HepG2 (cell line): ENCODE data around the gene ZSCAN21. TPM values are rescaled to one million over a fixed set of nuclear protein-coding genes. Genes with fewer than 3 reads are reported as not detected.

Source experiments
- ARNTL ChIP-seq: sonication (generic); formaldehyde crosslinking; IDR thresholded peaks from 2 replicates; pipeline ENCODE4 v1.4.0; 2020; ENCODE audit warnings: mild to moderate bottlenecking, missing genetic modification reagents
- BRD4 ChIP-seq: sonication (generic); formaldehyde crosslinking; IDR thresholded peaks from 2 replicates; pipeline ENCODE4 v1.4.0; 2020; ENCODE audit warnings: missing genetic modification reagents
- CREM ChIP-seq, 2 experiments: sonication (generic) in 1 of 2; formaldehyde crosslinking in 1 of 2; IDR thresholded peaks; 2 replicates each; pipeline versions ENCODE4 v1.4.0 to v1.6.1; 2016 to 2020; ENCODE audit warnings: antibody characterized with exemption in 1 of 2, mild to moderate bottlenecking in 1 of 2, missing genetic modification reagents in 1 of 2
- HDAC1 ChIP-seq: sonication (generic); formaldehyde crosslinking; IDR thresholded peaks from 2 replicates; pipeline ENCODE4 v1.5.1; 2020; ENCODE audit warnings: mild to moderate bottlenecking, missing genetic modification reagents
- HMGXB3 ChIP-seq: sonication (generic); formaldehyde crosslinking; IDR thresholded peaks from 2 replicates; pipeline ENCODE4 v1.4.0; 2020; ENCODE audit warnings: missing genetic modification reagents, borderline replicate concordance
- ISL2 ChIP-seq: sonication (generic); formaldehyde crosslinking; IDR thresholded peaks from 2 replicates; pipeline ENCODE4 v1.5.0; 2020; ENCODE audit warnings: missing genetic modification reagents
- MATR3 ChIP-seq: sonication (generic); formaldehyde crosslinking; IDR thresholded peaks from 2 replicates; pipeline ENCODE4 v1.4.0; 2020; ENCODE audit warnings: missing genetic modification reagents
- MXD4 ChIP-seq: IDR thresholded peaks from 2 replicates; pipeline ENCODE4 v1.6.1; 2016; ENCODE audit warnings: mild to moderate bottlenecking, missing biosample characterization, missing genetic modification reagents
- NR2F1 ChIP-seq, 2 experiments: fragments of 450-650 bp in 1 of 2; formaldehyde crosslinking in 1 of 2; IDR thresholded peaks; 2 replicates each; pipeline versions ENCODE4 v1.5.0 to v1.6.1; 2016 to 2020; ENCODE audit warnings: mild to moderate bottlenecking in 1 of 2, missing compliant biosample characterization in 1 of 2, missing genetic modification reagents in 1 of 2, moderate library complexity in 1 of 2
- PAXIP1 ChIP-seq: sonication (generic); formaldehyde crosslinking; conservative IDR thresholded peaks from 2 replicates; pipeline ENCODE4 v1.4.0; 2020; ENCODE audit warnings: mild to moderate bottlenecking, missing genetic modification reagents, moderate library complexity
- POLR2AphosphoS2 ChIP-seq: IDR thresholded peaks from 2 replicates; pipeline ENCODE4 v1.6.1; 2011; ENCODE audit warnings: low read depth, low read length, improper control_type of control experiment
- TOE1 ChIP-seq: sonication (generic); formaldehyde crosslinking; IDR thresholded peaks from 2 replicates; pipeline ENCODE4 v1.4.0; 2020; ENCODE audit warnings: mild to moderate bottlenecking, missing genetic modification reagents
- ZNF737 ChIP-seq: sonication (generic); formaldehyde crosslinking; IDR thresholded peaks from 2 replicates; pipeline ENCODE4 v1.5.0; 2020; ENCODE audit warnings: missing genetic modification reagents, mild to moderate bottlenecking, borderline replicate concordance
- ZNF782 ChIP-seq: sonication (generic); formaldehyde crosslinking; IDR thresholded peaks from 2 replicates; pipeline ENCODE4 v1.4.0; 2020; ENCODE audit warnings: missing genetic modification reagents, mild to moderate bottlenecking, borderline replicate concordance
- ZSCAN21 ChIP-seq: sonication (generic); formaldehyde crosslinking; IDR thresholded peaks from 2 replicates; pipeline ENCODE4 v1.8.0; 2022; ENCODE audit warnings: mild to moderate bottlenecking, missing genetic modification reagents, moderate library complexity, borderline replicate concordance
- polyA plus RNA-seq, 8 experiments: library from polyadenylated mRNA; depleted of rRNA in 3 of 8; stranded (reverse) in 7 of 8; unstranded in 1 of 8; fragments of >200 nt; fragmentation: Illumina TruSeq in 4 of 8; extraction: Trizol in 4 of 8; gene quantifications; 2 replicates each; pipeline versions ENCODE4 v1.2.1 to v1.2.3, GENCODE V29; 2011 to 2016; ENCODE audit warnings: low read depth in 4 of 8, missing spikeins in 1 of 8, mixed read lengths in 1 of 8; ENCODE audit not compliant: insufficient read depth in 1 of 8
- total RNA-seq, 5 experiments: library from RNA; depleted of rRNA; stranded (reverse); fragments of >200 nt; fragmentation: Illumina TruSeq; extraction: Trizol; gene quantifications; 2 replicates each; pipeline ENCODE4 v1.2.3, GENCODE V29; 2016; ENCODE audit warnings: low read depth in 1 of 5
- TF ChIP-seq, protein P1 (sequence below): sonication (generic); formaldehyde crosslinking; IDR thresholded peaks from 2 replicates; pipeline ENCODE4; 2020; ENCODE audit warnings: missing genetic modification reagents, mild to moderate bottlenecking, borderline replicate concordance
- TF ChIP-seq, protein P2 (sequence below): IDR thresholded peaks from 2 replicates; pipeline ENCODE4 v1.6.1; 2016; ENCODE audit warnings: missing compliant biosample characterization, missing genetic modification reagents, borderline replicate concordance

ZSCAN21 gene
- total and polyA plus RNA-seq, 2 of the 13 experiments (the other 11 are each of a cell fraction or from before 2014, with no cell fraction given) = 7.0 to 10.0 TPM

DNA sequence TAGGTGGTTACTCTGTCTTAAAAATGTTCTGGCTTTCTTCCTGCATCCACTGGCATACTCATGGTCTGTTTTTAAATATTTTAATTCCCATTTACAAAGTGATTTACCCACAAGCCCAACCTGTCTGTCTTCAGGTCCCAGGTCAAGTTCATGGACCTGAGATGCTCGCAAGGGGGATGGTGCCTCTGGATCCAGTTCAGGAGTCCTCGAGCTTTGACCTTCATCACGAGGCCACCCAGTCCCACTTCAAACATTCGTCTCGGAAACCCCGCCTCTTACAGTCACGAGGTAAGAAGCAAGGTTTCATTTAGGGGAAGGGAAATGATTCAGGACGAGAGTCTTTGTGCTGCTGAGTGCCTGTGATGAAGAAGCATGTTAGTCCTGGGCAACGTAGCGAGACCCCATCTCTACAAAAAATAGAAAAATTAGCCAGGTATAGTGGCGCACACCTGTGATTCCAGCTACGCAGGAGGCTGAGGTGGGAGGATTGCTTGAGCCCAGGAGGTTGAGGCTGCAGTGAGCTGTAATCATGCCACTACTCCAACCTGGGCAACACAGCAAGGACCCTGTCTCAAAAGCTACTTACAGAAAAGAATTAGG, 25.5 kb upstream of the ZSCAN21 start (continued):
- TF ChIP-seq NR2F1 (CRISPR knock-in tag; IDR thresholded peaks at IDR 0.05) (peak; percentile 90 to 94), POLR2AphosphoS2 (no peak), PAXIP1 (CRISPR knock-in tag) (peak; percentile 82), HDAC1 (CRISPR knock-in tag) (peak; percentile 80), CREM (IDR thresholded peaks at IDR 0.05) (peak; percentile 46; the same call in 1 of the 2 replicates), CREM (CRISPR knock-in tag; IDR thresholded peaks at IDR 0.05) (no peak), ZNF782 (CRISPR knock-in tag) (no peak), ISL2 (CRISPR knock-in tag) (no peak), ARNTL (CRISPR knock-in tag) (peak; percentile 50; the same call in 1 of the 2 replicates), ZSCAN21 (no peak), HMGXB3 (CRISPR knock-in tag) (no peak), TOE1 (CRISPR knock-in tag) (0 out of 2 replicates have a peak, but pooled peaks have one; percentile 54), ZNF737 (no peak), MXD4 (CRISPR knock-in tag) (no peak), BRD4 (no peak), MATR3 (no peak)
- TF ChIP-seq, protein P1, sequence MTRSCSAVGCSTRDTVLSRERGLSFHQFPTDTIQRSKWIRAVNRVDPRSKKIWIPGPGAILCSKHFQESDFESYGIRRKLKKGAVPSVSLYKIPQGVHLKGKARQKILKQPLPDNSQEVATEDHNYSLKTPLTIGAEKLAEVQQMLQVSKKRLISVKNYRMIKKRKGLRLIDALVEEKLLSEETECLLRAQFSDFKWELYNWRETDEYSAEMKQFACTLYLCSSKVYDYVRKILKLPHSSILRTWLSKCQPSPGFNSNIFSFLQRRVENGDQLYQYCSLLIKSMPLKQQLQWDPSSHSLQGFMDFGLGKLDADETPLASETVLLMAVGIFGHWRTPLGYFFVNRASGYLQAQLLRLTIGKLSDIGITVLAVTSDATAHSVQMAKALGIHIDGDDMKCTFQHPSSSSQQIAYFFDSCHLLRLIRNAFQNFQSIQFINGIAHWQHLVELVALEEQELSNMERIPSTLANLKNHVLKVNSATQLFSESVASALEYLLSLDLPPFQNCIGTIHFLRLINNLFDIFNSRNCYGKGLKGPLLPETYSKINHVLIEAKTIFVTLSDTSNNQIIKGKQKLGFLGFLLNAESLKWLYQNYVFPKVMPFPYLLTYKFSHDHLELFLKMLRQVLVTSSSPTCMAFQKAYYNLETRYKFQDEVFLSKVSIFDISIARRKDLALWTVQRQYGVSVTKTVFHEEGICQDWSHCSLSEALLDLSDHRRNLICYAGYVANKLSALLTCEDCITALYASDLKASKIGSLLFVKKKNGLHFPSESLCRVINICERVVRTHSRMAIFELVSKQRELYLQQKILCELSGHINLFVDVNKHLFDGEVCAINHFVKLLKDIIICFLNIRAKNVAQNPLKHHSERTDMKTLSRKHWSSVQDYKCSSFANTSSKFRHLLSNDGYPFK (CRISPR knock-in tag) = no peak
- TF ChIP-seq, protein P2, sequence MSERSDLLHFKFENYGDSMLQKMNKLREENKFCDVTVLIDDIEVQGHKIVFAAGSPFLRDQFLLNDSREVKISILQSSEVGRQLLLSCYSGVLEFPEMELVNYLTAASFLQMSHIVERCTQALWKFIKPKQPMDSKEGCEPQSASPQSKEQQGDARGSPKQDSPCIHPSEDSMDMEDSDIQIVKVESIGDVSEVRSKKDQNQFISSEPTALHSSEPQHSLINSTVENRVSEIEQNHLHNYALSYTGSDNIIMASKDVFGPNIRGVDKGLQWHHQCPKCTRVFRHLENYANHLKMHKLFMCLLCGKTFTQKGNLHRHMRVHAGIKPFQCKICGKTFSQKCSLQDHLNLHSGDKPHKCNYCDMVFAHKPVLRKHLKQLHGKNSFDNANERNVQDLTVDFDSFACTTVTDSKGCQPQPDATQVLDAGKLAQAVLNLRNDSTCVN (CRISPR knock-in tag) = no peak
